Stimulated activated memory B cell treated with anti-CD40 and anti-IgM and Interleukin-4, amounts not matched to agents 10 μg/mL and 1 μg/mL and 100 μg/mL, for 72 hours (primary cell): Measurements from ENCODE around the gene CORO2A.
A peak's percentile ranks its signal among the peaks of the same experiment; 100 is the strongest.

Experiments
- ATAC-seq: fragments of 150-1000 bp; cut with Tn5 transposase; 2 replicates; pipeline ENCODE4 v1.10.0; 2021
- H3K27ac Mint-ChIP-seq: one replicate; pipeline ENCODE4 v1.8.0; 2022; ENCODE audit warnings: mild to moderate bottlenecking, mixed read lengths
- H3K27me3 Mint-ChIP-seq: one replicate; pipeline ENCODE4 v1.8.0; 2022; ENCODE audit warnings: mixed read lengths
- H3K36me3 Mint-ChIP-seq: one replicate; pipeline ENCODE4 v1.8.0; 2022; ENCODE audit warnings: mixed read lengths
- H3K4me1 Mint-ChIP-seq: one replicate; pipeline ENCODE4 v1.8.0; 2022; ENCODE audit warnings: mixed read lengths
- H3K4me3 Mint-ChIP-seq: one replicate; pipeline ENCODE4 v1.8.0; 2022; ENCODE audit warnings: mild to moderate bottlenecking, moderate library complexity, mixed read lengths
- H3K9me3 Mint-ChIP-seq: one replicate; pipeline ENCODE4 v1.8.0; 2022; ENCODE audit warnings: mixed read lengths

Gene CORO2A

GRCh38 chr9:98226957-98227356, 34.5 kb upstream of the CORO2A start:
- no peak for ATAC-seq

GRCh38 chr9:98226516-98226915, 34.1 kb upstream of the CORO2A start:
- H3K36me3 Mint-ChIP-seq = peaks cover 15% of the 10 kb centered on the region
- no peak for ATAC-seq
- H3K4me1 Mint-ChIP-seq = no peaks in the 10 kb centered on the region
- H3K27ac Mint-ChIP-seq = no peak overlapping the region
- H3K4me3 Mint-ChIP-seq = no peak overlapping the region
- no peaks in the 10 kb centered on the region for H3K9me3 Mint-ChIP-seq
- no peaks in the 10 kb centered on the region for H3K27me3 Mint-ChIP-seq

More at GRCh38 chr9:98226957-98227356, 34.5 kb upstream of the CORO2A start:
- no peaks in the 10 kb centered on the region for H3K27me3 Mint-ChIP-seq
- H3K36me3 Mint-ChIP-seq = peaks cover 10% of the 10 kb centered on the region
- H3K4me1 Mint-ChIP-seq = no peaks in the 10 kb centered on the region
- no peak overlapping the region for H3K27ac Mint-ChIP-seq
- H3K9me3 Mint-ChIP-seq = no peaks in the 10 kb centered on the region
- H3K4me3 Mint-ChIP-seq = no peak overlapping the region

- H3K4me3 Mint-ChIP-seq = no peak overlapping the region
- ATAC-seq = no peak
- H3K36me3 Mint-ChIP-seq = peaks cover 22% of the 10 kb centered on the region
- H3K4me1 Mint-ChIP-seq = no peaks in the 10 kb centered on the region
- no peak overlapping the region for H3K27ac Mint-ChIP-seq
- H3K27me3 Mint-ChIP-seq = no peaks in the 10 kb centered on the region
- H3K9me3 Mint-ChIP-seq = no peaks in the 10 kb centered on the region
Observed at GRCh38 chr9:98225015-98225442, 32.6 kb upstream of the CORO2A start.

- Mint-ChIP-seq H3K4me1 (no peaks in the 10 kb centered on the region), H3K27me3 (no peaks in the 10 kb centered on the region), H3K36me3 (peaks cover 33% of the 10 kb centered on the region), H3K9me3 (no peaks in the 10 kb centered on the region), H3K4me3 (no peak overlapping the region), H3K27ac (no peak overlapping the region)
- no peak for ATAC-seq
Observed at GRCh38 chr9:98222885-98223691, 30.7 kb upstream of the CORO2A start.

- H3K27me3 Mint-ChIP-seq = no peaks in the 10 kb centered on the region
- no peaks in the 10 kb centered on the region for H3K4me1 Mint-ChIP-seq
- no peaks in the 10 kb centered on the region for H3K9me3 Mint-ChIP-seq
- ATAC-seq = no peak
- H3K4me3 Mint-ChIP-seq = no peak overlapping the region
- no peak overlapping the region for H3K27ac Mint-ChIP-seq
- peaks cover 33% of the 10 kb centered on the region for H3K36me3 Mint-ChIP-seq
Observed at GRCh38 chr9:98220911-98221310, 28.5 kb upstream of the CORO2A start.

- Mint-ChIP-seq H3K4me3 (no peak overlapping the region), H3K27me3 (no peaks in the 10 kb centered on the region), H3K27ac (no peak overlapping the region), H3K9me3 (no peaks in the 10 kb centered on the region), H3K4me1 (no peaks in the 10 kb centered on the region), H3K36me3 (peaks cover 38% of the 10 kb centered on the region)
- ATAC-seq = no peak
Observed at GRCh38 chr9:98219794-98220370, 27.4 kb upstream of the CORO2A start.

GRCh38 chr9:98219364-98219716, 26.9 kb upstream of the CORO2A start:
- ATAC-seq = no peak
- Mint-ChIP-seq H3K36me3 (peaks cover 40% of the 10 kb centered on the region), H3K4me3 (no peak overlapping the region), H3K27ac (no peak overlapping the region), H3K4me1 (no peaks in the 10 kb centered on the region), H3K27me3 (no peaks in the 10 kb centered on the region), H3K9me3 (no peaks in the 10 kb centered on the region)

GRCh38 chr9:98218562-98219363, 26.3 kb upstream of the CORO2A start:
- ATAC-seq = no peak
- Mint-ChIP-seq H3K4me3 (no peak overlapping the region), H3K9me3 (no peaks in the 10 kb centered on the region), H3K4me1 (no peaks in the 10 kb centered on the region), H3K27me3 (no peaks in the 10 kb centered on the region), H3K36me3 (peaks cover 40% of the 10 kb centered on the region), H3K27ac (no peak overlapping the region)

- no peak overlapping the region for H3K4me3 Mint-ChIP-seq
- peaks cover 33% of the 10 kb centered on the region for H3K36me3 Mint-ChIP-seq
- ATAC-seq = no peak
- no peaks in the 10 kb centered on the region for H3K27me3 Mint-ChIP-seq
- H3K9me3 Mint-ChIP-seq = no peaks in the 10 kb centered on the region
- H3K4me1 Mint-ChIP-seq = no peaks in the 10 kb centered on the region
- H3K27ac Mint-ChIP-seq = no peak overlapping the region
Observed at GRCh38 chr9:98217255-98217654, 24.8 kb upstream of the CORO2A start.

GRCh38 chr9:98216391-98216790, 24.0 kb upstream of the CORO2A start:
- no peaks in the 10 kb centered on the region for H3K9me3 Mint-ChIP-seq
- H3K36me3 Mint-ChIP-seq = peaks cover 24% of the 10 kb centered on the region
- ATAC-seq = no peak
- H3K27me3 Mint-ChIP-seq = no peaks in the 10 kb centered on the region
- no peaks in the 10 kb centered on the region for H3K4me1 Mint-ChIP-seq
- no peak overlapping the region for H3K27ac Mint-ChIP-seq
- no peak overlapping the region for H3K4me3 Mint-ChIP-seq

GRCh38 chr9:98215821-98216220, 23.4 kb upstream of the CORO2A start:
- no peak for ATAC-seq
- no peak overlapping the region for H3K4me3 Mint-ChIP-seq
- no peaks in the 10 kb centered on the region for H3K27me3 Mint-ChIP-seq
- H3K9me3 Mint-ChIP-seq = no peaks in the 10 kb centered on the region
- H3K27ac Mint-ChIP-seq = no peak overlapping the region
- H3K36me3 Mint-ChIP-seq = peaks cover 19% of the 10 kb centered on the region
- no peaks in the 10 kb centered on the region for H3K4me1 Mint-ChIP-seq

- no peaks in the 10 kb centered on the region for H3K4me1 Mint-ChIP-seq
- peaks cover 19% of the 10 kb centered on the region for H3K36me3 Mint-ChIP-seq
- H3K9me3 Mint-ChIP-seq = no peaks in the 10 kb centered on the region
- ATAC-seq = no peak
- H3K27me3 Mint-ChIP-seq = no peaks in the 10 kb centered on the region
- H3K4me3 Mint-ChIP-seq = no peak overlapping the region
- no peak overlapping the region for H3K27ac Mint-ChIP-seq
Observed at GRCh38 chr9:98215271-98215670, 22.8 kb upstream of the CORO2A start.

- Mint-ChIP-seq H3K4me1 (no peaks in the 10 kb centered on the region), H3K27ac (no peak overlapping the region), H3K9me3 (no peaks in the 10 kb centered on the region), H3K4me3 (no peak overlapping the region), H3K27me3 (no peaks in the 10 kb centered on the region), H3K36me3 (peaks cover 16% of the 10 kb centered on the region)
- ATAC-seq = peak; percentile 16
Observed at GRCh38 chr9:98214811-98215210, 22.4 kb upstream of the CORO2A start.

GRCh38 chr9:98211260-98211659, 18.8 kb upstream of the CORO2A start:
- H3K36me3 Mint-ChIP-seq = peaks cover 7% of the 10 kb centered on the region
- ATAC-seq = no peak
- H3K27me3 Mint-ChIP-seq = no peaks in the 10 kb centered on the region
- H3K27ac Mint-ChIP-seq = no peak overlapping the region
- H3K4me3 Mint-ChIP-seq = no peak overlapping the region
- H3K9me3 Mint-ChIP-seq = no peaks in the 10 kb centered on the region
- H3K4me1 Mint-ChIP-seq = no peaks in the 10 kb centered on the region

GRCh38 chr9:98210435-98210834, 18.0 kb upstream of the CORO2A start:
- Mint-ChIP-seq H3K9me3 (no peaks in the 10 kb centered on the region), H3K4me3 (no peak overlapping the region), H3K27ac (no peak overlapping the region), H3K36me3 (peaks cover 7% of the 10 kb centered on the region), H3K4me1 (peaks cover 5% of the 10 kb centered on the region), H3K27me3 (no peaks in the 10 kb centered on the region)
- ATAC-seq = no peak
